GM19240 (cell line): Measurements from ENCODE around the gene ROBO4.

ENCODE experiments used
- DNase-seq: peaks from one replicate; pipeline ENCODE4 v3.0.0; 2011; ENCODE audit warnings: low spot score; ENCODE audit not compliant: insufficient read length

ROBO4 gene

DNA sequence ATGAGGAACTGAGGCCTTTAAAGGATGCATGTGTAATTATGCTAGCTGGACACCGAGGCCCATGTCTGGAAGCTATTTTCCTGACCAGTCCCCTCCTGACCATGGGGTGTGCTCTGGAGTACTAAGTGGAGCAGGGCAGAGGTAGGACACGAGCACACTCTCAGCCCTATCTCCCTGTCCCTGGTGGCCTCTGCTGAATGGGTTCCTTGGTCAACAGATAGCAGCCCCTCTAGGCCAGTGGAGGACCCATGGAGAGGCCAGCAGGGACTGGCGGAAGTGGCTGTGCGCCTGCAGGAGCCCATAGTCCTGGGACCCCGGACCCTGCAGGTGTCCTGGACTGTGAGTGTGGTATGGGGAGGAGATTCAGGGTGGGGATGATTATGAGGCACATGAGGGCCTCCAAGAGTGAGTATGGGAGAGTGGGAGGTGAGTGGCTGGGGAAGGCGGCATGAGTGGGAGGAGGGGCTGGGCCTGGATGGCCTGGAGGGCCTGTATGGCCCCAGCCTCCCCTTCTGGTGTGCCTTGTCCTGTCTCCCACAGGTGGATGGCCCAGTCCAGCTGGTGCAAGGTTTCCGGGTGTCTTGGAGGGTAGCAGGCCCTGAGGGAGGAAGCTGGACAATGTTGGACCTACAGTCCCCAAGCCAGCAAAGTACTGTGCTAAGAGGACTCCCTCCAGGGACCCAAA lies 23.0 kb downstream of the ROBO4 start:
- DNase-seq, result no peak

DNA sequence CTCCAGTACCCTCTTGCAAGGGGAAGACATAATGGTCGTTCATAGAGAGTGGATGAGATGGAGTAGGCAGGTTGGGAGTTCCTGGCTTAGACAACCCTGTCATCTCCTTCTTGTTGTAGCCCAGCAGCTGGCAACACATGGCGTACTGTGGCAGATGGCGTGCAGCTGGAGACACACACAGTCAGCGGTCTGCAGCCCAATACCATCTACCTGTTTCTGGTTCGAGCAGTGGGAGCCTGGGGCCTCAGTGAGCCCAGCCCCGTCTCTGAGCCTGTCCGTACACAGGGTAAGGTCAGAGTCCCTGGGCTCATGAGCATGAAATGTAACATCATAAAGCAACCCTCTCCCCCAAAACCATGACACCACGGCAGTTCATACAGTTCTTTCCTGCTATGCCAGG lies 23.7 kb downstream of the ROBO4 start:
- no peak for DNase-seq

DNA sequence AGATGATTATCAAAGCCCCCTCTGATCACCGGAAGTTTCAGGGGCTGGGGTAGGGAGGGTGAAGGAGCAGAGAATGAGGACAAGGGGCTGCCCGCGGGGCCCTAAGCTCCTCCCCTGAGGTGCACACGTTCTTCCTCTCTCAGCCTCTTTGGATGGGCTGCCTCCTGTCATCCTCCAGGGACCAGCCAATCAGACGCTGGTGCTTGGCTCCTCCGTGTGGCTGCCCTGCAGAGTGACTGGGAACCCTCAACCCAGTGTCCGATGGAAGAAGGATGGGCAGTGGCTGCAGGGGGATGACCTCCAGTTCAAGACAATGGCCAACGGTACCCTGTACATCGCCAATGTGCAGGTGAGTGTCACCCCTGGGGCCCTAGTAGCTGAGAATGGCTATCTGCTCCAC lies 24.9 kb downstream of the ROBO4 start:
- no peak for DNase-seq

DNA sequence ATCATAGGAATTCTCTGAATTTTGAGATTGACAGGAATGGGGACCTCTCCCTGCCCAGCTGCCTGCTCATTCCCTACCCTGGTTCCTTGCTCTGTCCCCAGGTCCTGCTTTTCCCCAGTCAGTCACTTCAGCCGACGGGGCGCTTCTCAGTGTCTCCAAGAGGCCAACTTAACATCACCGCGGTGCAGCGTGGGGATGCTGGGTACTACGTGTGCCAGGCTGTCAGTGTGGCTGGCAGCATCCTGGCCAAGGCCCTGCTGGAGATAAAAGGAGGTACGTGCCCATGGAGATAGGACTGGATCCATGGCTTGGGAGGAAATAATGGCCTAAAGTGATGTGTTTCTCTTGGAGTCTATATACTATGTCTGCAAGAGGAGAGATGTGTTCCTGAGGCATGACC lies 25.4 kb downstream of the ROBO4 start:
- no peak for DNase-seq

DNA sequence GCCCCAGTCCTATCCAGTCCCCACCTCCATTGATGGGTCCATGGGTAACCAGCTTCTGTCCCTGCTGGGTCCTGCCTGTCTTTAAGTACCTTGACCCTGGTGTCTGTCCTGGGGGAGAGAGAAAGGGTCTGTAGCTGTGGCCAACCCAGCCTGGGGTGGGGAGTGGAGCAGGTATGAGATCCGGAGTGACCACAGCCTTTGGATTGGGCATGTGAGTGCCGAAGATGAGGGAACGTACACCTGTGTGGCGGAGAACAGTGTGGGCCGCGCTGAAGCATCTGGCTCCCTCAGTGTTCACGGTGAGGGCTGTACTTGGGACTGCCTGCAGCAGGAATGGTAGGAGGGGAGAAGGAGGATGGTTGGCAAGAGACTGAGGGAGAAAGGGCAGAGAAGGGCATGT lies 27.2 kb downstream of the ROBO4 start:
- no peak for DNase-seq

DNA sequence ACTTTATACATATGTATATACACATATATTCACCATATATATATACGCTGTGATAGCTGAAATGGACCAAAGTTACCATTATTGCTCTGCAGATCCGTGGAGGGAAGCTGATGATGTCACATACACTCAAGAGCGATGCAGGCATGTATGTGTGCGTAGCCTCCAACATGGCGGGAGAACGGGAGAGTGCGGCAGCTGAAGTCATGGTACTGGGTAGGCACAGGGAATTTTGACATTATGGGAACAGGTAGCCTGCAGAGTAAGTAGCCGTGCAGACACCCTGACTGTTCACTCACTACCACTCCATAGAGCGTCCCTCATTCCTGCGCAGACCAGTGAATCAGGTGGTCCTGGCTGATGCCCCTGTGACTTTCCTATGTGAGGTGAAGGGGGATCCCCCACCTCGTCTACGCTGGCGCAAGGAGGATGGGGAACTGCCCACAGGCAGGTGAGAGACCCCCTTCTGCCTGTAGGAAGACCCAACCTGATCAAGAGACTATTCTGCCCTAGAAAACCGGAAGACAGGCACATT lies 27.7 kb downstream of the ROBO4 start:
- DNase-seq, result no peak

DNA sequence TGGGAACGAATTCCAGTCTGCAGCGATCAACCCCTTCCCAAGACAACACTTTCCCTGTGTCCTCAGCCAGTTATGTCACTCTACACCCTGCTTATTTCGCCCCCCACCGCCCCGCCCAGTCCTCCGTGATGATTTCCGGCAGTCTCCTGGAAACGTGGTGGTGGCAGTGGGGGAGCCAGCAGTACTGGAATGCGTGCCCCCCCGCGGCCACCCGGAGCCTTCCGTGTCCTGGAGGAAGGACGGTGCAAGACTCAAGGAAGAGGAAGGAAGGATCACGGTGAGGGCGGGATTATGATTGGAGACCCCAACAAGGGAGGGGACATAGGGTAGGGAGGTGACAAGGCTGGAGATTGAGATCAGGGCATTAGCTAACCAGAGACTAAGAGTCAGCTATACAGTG lies 28.3 kb downstream of the ROBO4 start:
- DNase-seq, result no peak

DNA sequence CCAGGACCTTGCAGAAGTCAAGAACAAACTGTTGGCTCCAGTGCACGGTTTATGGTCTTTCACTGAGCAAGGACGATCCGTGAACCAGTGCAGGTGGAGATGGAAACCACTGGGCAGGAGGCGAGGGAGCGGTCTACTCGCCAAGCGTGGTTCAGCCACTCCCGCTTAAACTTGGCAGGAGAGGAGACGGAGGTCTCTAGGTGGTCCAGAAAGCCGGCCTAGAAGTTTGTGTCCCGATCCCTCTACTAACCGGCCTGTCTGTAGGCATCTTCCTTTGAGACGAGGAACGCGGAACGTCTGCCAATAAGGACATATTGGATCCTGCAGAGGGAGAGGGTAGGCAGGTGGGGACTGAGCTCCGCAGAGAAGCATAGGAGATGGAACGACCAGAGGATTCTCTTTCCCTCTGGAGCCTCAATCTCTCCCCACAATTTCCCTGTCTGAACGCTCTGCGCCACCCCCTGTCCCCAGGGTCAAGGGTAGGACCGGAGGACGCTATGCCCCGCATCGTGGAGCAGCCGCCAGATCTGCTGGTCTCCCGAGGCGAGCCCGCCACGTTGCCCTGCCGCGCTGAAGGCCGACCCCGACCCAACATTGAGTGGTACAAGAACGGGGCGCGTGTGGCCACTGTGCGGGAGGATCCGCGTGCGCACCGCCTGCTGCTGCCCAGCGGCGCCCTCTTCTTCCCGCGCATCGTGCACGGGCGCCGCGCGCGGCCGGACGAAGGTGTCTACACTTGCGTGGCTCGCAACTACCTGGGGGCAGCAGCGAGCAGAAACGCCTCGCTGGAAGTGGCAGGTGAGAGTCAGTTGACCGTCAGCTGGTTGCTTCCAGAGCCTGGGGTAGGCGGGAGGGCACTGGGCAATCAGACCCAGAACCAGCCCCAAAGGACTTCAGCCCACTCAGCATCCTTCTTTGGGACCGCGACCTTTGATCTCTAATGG lies 29.1 kb downstream of the ROBO4 start:
- DNase-seq, result no peak

DNA sequence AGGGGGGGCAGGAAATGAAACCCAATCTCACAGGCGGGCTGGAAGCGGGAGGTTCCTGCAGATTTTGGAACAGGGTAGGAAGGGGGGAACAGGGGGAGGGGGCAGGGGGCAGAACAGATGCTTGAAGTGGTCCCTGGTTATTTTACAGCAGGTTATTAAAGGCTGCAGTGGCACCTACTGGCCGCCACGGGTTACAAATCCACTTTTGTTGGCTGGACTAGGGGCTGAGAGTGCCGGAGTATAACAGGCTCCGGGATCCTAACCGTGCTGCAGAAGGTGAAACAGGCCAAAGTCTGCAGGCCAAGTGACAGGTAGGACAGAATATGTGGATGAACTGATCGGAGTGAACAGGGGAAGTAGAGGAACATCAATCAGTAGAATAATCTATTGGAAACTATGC lies 30.0 kb downstream of the ROBO4 start:
- DNase-seq, result peak; percentile 40

DNA sequence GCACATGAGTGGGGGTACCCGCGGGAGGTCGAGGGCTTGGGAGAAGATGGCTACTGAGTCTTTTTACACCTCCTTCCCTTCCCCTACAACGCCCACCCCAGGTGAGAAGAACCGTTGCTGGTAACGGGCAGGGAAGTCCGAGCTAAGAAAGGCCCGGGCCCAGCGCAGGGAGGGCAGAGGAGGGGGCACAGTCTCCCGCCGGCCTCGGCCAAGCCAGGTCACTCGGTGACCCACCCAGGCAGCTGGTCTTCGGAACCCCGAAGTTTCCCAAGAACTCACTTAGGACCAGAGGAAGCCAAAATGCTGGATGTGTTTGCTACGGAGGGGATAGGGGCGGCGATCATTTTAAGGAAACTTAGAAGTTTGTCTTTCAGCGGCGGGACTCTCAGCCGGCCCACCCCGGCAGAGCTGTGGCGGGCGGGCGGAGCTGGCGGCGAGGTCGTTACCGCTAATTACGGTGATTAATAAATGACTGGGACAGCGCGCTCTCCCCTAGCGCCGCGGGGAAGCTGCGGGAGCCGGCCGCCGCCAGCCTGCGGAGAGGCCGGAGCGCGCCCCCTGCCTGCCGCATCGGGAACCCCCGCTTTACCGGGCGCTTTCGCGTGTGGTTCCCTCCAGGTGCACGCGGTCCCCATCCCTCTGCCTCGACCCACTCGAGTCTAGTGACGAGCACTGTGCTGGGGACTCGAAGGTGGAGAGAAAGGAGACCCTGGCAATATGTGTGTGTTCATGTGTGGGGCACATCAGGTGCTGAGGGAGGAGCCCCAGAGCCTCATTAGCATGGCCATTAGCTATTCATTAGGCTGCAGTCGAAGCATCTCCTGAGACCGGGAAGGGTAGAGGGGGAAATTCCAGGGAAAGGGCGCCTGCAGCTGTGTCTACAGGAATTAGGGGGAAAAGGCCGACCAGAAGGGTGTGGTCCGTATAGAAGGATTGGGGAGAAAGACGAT lies 31.5 kb downstream of the ROBO4 start:
- peak; percentile 43 for DNase-seq

DNA sequence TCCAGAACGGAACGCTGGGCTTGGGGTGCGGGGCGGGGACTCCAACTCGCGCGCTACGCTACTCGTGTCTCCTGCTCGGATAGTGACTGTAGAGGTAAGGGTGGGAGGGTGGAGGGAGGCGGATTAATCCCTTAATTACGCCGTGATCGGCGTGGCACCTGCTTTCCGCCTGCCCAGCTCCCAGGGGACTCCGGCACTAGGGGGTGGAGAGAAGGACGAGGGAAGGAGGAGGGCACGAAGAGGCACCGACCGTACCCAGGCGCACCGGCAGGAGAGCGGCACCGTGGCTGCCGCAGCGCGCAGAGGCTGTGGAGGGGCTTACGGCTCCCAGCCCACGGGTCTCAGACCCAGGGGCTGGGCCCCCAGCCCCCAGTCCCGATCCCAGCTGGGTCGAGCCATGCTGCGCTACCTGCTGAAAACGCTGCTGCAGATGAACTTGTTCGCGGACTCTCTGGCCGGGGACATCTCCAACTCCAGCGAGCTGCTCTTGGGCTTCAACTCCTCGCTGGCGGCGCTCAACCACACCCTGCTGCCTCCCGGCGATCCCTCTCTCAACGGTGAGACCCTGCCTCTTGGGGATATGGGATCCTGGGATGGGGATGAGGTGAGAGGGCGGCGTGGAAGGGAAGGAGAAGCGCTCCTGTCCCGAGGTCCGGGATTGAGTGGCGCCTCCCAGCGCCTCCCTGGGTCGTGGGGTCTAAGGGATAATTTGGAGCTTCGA lies 32.3 kb downstream of the ROBO4 start, which contains the start of gene ROBO3:
Gene ROBO3, plus strand, starts transcription at position 252 of the 721 bp plus-strand sequence. Its CDS starts 146 bp downstream, at position 398.
- no peak for DNase-seq

DNA sequence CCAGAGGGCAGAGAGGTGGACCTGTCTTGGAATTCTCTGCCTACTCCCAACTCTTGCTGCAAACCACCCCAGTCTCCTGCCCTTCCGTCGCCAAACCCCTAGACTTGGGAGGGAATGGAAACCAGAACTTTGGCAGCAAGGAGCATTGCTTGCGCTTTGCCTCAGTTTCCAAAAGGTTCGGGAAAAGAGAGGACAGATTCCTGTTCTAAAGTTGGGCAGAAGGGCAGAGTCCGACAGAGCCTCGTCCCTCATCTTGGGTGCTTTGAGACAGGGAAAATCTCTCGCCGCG lies 32.8 kb downstream of the ROBO4 start:
- DNase-seq, result no peak

DNA sequence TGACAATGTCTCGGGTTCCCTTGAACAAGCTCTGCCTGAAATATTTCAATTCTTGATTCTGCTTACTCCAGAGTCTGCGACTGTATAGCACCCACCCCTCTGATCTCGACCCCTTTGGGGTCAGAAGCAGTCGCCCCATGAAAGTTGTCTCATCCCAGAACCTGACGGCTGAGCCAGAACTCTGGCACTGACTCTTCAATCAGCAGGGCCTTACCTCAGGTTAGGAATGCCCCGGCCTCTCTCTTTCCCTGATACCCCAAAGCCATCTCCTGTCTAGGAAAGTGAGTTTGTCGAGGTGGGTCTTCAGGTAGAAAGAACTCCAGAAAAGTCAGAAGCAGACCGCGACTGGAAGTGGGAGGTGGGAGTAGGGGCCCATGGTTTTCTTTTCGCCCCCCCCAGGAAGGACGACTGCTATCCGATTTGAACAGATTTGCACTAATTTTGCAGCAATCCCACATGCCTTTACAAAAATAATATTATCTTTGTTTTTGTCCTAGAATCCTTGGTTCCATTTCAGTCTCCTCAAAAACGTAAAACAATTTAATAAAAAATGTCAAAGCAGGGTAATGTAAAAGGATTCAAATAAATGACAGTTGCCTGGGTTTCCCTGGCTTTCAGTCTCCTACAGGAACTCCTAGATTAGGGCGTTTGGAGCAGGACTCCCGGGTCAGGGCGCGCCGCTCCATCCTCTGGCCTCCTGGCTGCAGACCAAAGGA lies 33.3 kb downstream of the ROBO4 start:
- no peak for DNase-seq

DNA sequence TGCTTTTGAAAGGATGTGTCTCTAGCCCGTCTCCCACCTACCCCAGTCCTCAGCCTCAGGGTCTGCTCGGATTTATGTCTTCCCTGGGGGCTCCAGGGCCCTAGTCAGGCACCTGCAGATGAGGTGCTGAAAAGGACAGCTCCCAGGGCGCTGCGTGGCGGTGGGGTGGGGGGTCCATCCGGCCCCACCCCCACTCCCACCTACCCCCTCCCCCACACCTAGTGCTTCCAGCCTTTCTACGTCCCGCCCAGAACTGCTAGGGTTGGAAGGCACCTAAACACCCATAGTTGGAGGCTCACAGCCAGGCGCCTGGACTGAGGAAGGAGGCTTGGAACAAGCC lies 33.9 kb downstream of the ROBO4 start:
- no peak for DNase-seq

DNA sequence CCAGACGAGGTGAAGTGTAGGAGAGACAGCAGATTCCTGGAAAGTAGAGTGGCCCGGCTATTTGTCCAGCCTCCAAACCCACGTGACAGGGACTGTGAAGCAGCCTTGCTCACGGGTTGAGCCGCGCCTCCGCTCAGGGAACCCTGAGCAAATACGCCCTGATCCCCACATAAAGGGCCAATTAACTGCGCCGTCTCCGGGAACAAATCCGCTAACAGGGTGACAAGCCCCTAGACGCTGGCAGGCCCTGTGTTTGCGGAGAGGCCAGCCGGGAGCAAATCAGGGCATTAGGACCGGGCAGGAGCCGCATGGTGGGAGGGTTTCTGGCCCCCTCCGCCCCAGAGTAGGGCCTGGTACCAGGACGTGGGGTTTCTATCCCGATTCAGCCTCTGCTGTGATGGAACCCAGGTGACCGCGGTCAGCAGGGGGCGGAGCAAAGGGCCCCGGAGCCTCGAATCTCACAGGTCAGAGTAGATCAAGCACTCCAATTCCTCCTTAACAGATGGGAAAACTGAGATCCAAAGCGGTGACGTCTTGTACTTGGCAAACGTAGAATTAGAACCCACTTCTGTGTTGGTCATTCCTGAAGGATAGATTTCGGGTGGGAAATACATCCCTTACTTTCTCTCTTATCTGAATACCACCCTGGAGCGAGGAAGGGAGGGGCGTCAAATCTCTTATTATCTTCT lies 34.4 kb downstream of the ROBO4 start:
- no peak for DNase-seq

DNA sequence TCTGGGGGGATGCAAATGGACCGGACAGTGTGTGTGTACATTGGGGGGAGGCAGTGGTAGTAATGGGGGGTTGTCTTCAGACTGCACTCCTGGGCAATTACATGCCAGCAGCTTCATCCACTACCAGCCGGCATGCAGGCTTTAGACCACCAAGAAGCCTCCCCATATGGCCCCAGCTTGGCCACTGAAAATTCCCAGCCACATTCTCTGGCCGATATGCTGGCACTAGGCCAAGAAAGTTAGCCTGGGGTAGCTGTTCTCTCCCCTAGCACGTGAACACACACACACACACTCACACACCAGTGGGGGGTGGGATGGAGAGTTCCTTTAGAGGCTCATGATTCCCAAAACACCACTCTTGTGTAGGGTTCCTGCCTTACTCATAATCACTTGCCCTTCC lies 36.0 kb downstream of the ROBO4 start:
- DNase-seq, result no peak

DNA sequence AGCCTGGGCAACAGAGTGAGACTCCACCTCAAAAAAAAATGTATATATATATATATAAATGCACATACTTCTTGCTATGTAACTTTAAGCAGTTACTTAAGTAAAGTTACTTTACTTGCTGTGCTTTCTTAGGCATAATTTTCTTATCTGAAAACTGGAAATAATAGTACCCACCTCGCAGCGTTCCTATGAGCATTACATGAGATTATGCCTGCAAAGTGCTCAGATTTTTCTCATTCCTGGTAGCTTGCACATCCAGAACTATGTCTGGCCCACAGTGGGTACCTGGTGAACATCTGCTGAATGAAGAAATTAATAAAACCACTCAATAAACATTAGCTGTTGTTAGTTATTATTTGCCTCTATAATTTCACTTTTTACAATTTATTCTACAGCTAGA lies 38.5 kb downstream of the ROBO4 start:
- DNase-seq, result no peak

DNA sequence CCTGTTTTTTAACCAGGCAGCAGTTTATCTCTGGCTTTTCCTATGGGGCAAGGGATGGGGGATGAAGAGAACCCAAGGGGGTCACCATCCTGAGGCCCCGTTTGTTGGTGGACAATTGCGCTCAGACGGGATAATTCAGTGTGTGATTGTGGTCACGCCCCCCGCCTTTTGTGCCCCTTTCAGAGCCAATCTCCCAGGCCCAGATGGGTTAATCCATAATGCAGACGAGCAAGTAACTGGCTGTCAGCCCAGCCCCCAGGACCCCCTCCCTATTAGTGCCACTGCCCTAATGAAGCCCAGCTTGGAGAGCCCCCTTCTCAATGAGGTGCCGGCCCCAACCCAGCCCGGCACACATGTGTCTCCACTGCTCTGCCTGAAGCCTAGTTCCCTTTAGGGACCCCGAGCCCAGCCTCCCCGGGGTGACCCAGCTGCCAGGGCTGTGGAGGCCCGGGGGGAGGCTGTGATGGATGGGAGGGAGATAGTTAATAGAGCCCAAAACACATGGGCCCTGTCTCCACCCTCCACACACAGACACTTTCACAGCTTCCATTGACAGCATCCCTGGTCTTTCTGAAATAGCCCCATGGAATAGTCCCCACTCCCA lies 51.5 kb downstream of the ROBO4 start:
- DNase-seq, result no peak

DNA sequence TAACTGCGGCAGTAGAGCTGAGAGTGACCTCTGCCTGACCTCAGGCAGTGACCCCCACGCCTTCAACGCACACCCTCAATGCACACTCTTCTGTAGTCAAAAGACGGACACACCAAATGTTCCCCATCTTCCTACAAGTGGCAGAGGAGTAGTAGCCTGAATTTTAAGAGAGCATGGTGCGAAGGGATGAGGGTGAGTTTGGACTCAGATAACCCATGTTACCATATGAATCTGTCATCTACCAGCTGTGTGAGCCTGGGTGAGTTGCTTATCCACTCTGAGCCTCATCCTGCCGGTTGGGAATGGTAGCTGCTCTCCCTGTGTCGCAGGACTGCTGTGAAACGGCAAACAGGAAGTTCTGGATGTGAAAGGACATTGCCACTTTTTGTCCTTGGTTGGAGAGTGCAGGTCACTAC lies 53.0 kb downstream of the ROBO4 start:
- DNase-seq, result no peak

DNA sequence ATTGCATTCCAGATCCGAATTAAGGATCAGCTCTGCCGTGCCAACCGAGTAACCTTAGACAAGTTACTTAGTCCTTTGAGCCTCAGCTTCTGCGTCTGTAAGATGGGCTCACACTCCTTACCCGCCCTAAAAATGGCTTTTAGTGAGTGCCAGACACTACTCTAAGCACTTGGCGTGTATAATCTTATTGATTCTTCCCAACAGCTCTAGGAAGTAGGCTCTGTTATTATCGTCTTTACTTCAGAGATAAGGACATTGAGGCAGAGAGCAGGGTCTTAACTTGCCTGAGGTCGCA lies 54.1 kb downstream of the ROBO4 start:
- no peak for DNase-seq
